GM19239 (cell line): ENCODE measurements around the gene PDE6B.
"Not testable (repeated sequence)": the region's sequence is repeated elsewhere in the genome, so short reads cannot be mapped to it uniquely, and the experiment has no call there.

Experiments used
- DNase-seq: peaks from one replicate; pipeline ENCODE4 v3.0.0; 2011; ENCODE audit warnings: low spot score; ENCODE audit not compliant: insufficient read length
- FAIRE-seq: peaks from 2 replicates; lab custom pipeline; 2011; peaks lifted over from hg19 to GRCh38; lab: Jason Lieb, UNC

The PDE6B gene

DNA sequence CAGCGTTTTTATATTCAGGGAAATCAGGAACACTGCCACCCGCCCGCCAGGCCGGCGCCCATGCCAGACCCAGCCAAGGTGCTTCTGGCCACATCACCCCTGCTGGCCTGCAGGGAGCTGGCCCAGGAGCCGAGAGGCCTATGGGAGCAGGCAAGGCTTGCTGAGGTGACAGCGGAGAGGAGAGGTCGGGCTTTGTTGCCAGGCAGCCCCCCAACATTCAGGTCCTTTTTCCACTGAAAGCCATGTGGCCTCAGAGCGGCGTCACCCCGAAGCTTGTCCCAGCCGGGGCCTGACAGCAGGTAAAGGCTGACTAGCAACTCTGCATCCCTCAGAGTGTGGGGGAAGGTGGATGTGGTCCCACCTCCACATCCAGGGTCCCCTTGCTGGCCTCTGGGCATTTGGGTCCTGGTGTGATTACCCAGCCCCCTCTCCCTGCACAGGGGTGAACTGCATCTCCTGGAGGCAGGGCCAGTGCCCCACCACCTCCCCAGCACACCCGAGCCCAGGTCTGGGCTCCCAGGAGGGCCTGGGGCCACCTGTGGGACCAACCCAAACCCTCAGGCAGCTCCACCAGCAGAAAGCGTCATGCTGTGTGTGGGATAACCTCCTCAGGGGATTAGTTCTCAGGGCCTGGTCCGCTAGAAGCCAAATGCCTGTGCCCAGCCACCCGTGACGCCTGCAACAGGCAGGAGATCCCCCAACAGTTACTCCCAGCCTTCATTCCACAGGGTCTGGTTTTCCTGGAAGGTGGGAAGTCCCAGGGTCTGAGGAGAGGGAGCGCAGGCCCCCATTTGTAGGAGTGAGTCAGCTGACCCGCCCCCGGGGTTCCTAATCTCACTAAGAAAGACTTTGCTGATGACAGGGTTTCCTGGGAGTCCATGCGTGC, at the start of gene PDE6B:
Gene PDE6B, plus strand, starts transcription at position 869 of the 886 bp plus-strand sequence. CDS start 54 bp downstream, outside the sequence.
- DNase-seq, result no peak
- no peak for FAIRE-seq

DNA sequence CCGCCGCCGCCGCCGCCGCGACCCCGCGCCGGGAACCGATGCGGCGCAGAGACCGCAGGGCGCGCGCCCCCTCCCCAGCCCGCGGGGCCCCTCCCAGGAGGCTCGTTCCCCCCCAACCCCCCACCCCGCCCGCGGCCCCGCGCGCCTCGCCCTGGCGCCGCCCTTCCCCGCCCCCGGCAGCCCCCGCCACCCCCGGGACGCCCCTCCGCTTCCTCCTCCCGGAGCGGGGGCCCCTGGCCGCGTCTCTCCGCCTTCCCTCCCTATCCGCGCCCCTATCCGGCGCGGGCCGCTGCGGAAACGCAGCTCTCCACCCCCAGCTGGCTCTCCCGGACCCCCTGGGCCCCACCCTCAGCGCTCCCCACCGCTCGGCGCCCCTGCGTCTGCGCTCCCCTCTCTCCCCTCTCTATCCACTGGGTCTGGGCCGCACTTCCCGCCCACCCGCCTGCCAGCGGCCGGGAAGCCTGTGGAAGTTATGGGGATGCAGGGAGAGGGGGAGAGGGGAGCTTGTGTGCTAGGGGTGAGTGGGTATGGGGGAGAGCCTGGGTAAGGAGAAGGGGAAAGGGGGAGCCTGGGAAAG, 49.0 kb upstream of the PDE6B start, which contains the start of gene TMEM271:
Gene TMEM271, minus strand, starts transcription at position 51 of the 577 bp plus-strand sequence. CDS start 233 bp downstream, outside the sequence.
- no peak for DNase-seq
- no peak for FAIRE-seq

DNA sequence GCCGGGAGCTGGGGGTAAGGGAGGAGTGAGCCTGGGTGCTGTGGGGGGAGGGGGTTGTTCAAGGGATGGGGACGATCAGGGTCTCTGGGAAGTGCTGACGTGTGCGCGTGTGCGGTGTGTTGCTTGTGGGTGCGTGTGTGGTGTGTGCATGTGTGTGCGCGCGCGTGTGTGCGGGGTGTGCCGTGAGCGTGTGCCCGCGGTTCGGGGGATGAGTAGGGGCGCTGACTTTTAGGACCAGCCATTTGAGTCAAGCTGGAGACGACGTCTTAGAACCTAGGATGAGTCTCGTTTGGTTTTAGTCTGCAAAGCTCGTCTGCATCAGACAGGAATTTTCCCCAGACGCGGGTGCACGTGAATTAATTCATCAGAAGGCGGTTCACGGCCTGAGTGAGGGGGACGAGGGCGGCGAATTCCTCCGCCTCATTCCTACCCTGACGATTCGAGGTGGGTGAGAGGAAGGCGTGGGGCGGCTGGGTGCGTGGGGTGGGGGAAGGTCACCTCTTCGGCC, 48.3 kb upstream of the PDE6B start:
- DNase-seq (no peak), FAIRE-seq (no peak)

DNA sequence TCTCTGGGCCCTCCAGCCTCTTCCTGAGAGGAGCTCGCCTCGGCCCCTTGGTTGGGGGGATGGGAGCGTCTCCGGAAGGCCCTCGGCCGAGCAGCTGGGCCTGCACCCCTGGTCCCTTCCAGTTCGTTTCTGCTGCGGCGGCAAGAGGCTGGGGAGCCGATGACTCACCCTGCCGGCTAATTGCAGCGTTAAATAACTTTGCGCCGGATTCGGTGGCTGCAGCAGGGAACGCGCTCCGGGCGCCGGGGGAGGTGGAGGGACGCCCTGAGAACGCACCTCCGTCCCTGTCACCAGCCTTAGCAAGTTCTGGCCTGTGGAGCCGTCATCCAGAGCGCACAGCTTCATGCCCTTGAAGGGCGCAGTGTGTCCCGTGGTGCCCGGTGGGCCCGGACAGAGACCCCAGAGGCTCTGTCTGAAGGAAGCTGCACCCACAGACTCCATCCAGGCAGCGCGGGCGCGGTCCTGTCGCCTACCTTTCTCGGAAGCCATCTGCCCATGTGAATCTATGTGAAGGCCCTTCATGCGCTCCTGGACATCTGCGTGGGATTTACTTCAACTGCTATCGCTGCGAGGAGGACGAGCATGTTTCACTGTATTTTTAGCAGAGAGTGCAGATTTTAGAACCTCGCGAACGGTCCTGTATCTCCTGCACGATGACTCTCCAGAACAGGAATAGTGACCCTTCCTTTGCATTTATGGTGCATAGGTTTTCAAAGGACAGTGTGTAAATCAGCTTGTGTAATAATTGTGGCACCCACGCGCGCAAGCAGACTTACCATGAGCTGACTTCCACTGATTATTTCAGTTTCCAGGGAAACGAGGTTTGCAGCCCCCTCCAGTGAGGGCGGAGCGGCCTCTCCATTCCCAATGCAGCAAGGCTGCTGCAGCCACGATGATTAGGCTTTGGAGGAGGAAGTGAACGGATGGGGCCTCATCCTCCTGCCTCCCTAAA, 47.6 kb upstream of the PDE6B start:
- no peak for FAIRE-seq
- DNase-seq, result no peak

DNA sequence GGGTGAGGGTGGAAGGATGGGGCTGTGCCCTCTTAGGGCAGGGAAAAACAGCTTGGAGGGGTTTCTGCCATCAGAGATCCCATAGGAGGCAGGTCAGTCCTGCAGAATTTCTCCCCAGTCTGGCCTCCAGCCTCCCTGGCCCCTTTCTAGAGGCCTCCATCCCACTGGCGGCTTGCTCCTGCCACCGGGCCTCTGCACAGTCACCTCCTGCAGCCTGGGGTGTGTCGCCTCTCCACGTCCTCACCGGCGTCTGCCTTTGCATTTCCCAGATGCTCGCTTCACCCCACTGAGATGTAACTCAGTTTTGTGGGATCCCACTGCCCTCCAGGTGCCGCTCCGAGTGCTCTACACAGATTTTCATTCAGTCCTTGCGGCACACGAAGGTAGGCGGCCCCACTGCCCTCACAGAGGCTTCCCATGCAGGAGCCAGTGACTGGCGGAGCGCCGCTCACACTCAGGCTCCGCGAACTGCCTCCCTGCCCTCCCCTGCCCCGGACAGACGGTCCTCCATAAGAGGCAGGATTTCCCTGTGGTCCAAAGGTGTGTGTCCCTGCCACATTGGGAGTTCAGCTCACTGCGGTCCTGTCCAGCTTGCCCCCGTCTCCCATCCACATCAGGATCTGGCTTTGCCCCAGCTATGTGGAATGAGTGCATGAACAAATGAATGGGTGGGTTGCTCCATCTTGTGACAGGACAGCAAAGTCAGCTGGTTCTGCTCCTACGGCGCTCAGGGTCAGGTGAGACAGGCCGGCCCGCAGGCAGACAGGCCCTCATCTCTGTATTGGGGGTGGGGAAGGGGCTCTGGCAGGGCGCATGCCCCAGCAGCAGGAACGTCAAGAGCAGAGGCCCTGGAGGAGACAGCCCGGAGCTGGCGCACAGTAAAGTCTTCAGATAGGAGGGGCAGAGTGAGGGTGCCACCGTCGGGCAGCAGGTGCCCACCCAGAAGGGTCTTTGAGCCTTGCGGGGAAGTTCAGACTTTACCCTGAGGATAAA, 46.6 kb upstream of the PDE6B start:
- DNase-seq (no peak), FAIRE-seq (no peak)

DNA sequence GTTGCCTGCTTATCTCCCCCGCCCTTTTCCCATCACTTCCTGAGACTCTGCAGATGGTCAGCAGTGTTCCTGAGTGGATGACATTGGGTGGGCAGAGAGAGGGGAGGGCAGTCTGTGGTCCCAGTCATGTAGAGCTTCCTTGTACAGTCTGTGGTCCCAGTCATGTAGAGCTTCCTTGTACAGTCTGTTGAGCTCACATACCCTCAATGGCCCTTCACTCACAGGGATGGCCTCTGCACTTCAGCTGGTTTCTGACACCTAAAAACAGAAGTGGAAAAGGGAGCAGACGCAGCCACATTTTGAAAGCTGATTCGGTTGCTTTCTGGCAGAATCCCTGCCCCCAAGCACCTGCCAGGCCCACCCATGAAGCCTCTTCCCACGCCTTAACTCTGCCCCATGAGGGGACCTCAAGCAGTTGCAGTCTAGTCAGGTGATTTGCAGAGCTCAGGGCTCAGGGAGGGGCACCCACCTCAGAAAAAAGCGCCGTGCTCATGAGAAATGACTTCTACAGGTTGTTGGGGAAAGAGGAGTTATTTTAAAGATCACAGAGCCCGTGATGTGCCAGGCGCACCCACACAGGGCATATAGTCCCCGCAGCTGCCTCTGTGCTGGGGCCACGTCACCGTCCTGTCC, 45.7 kb upstream of the PDE6B start:
- no peak for DNase-seq
- FAIRE-seq, result no peak

DNA sequence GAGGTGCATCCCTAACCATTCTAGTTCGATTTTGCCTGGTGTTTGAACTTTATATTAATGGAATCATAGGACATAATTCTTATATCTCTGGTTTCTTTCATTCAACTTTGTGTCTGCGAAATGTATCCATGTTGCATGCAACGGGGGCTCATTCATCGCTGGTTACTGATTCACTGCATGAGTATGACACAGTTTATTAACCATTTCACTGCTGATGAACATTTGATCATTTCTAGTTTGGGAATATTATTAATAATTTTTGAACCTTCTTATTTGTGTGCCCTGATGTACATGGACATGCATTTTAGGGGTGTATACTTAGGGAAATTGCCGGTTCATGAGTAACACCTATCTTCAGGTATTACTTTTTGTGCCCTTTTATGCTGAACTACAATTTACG, 44.2 kb upstream of the PDE6B start:
- no peak for DNase-seq
- no peak for FAIRE-seq

DNA sequence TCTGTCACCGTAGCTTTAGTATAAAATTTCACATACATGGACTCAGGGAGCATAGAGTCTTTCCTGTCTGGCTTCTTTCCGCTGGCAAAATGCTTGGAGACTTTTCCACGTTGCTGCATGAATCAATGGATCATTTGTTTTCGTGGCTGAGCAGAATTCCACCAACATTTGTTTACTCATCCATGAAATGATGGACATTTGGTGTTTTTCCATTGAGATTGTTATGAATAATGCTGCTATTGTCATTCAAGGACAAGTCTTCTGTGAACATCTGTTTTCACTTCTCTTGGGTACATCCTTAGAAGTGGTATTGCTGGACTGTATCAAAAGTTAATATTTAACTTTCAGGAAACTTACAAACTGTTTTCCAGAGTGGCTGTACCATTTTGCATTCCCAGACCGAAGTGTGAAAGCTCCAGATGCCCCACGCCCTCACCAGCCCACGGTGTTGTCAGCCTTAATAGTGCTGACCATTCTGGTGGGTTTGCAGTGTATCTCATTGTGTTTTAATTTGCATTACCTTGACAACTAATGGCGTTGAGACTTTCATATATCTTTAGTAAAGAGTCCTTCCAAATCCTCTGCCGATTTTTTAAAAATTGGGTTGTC, 43.5 kb upstream of the PDE6B start:
- FAIRE-seq (no peak), DNase-seq (no peak)

DNA sequence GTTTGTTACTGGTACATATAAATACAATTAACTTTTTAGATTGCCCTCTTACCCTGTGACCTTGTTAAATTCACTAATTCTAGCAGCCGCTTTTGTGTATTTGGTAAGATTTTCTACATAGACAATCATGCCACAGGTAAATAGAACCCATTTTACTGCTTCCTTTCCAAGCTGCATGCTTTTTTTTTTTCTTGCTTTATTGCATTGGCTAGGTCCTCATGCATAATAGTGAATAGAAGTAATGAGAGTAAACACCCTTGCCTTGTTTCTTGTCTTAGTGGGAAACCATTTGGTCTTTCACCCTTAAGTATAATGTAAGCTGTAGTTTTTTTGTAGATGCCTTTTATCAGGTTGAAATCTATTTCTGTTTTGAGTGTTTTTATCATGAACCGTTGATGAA, 41.6 kb upstream of the PDE6B start:
- FAIRE-seq, result no peak
- DNase-seq, result no peak

DNA sequence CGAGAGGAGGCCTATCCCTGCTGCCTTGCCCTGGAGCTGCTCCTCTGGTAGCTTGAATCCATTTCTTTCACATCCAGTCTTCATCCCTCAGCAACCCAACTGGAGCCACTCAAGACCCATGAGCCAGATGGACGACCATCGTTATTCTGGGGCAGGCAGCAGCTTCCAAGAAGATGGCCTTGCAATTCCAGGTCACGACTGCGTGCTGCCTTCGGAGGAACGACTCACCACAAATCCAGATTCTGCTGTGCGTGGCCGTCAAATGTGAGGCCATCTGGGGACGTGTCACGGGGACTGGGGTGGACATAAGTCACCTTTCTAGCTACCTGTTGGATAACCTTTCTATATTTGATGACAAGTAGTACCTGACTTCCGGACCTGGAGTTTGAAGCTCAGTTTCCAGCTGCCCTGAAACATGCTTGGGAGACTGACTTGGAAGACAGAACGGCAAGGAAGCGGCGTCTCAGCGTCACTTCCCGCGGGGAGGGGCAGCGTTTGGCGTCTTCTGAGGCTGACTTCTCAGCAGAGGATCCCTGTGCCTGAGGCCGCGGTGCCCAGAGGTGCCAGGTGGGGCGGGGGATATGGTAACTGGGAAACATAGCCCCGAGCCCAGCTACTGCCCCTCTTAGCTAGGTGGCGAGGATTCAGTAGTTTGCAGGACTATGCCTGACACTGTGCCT, 37.6 kb upstream of the PDE6B start:
- FAIRE-seq, result no peak
- DNase-seq, result no peak

DNA sequence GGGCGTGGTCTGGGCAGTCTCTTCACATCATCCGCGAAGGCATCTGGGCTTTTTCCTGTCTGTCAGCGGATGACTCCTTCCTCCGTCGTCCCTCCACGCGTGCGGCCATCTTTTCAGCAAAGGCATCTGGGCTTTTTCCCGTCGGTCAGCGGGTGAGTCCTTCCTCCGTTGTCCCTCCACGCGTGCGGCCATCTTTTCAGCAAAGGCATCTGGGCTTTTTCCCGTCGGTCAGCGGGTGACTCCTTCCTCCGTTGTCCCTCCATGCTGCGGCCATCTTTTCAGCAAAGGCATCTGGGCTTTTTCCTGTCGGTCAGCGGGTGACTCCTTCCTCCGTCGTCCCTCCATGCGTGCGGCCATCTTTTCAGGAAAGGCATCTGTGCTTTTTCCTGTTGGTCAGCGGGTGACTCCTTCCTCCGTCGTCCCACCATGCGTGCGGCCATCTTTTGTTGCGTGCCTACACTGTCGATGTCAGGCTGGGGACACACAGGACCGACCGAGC, 37.0 kb upstream of the PDE6B start:
- no peak for FAIRE-seq
- DNase-seq, result no peak

DNA sequence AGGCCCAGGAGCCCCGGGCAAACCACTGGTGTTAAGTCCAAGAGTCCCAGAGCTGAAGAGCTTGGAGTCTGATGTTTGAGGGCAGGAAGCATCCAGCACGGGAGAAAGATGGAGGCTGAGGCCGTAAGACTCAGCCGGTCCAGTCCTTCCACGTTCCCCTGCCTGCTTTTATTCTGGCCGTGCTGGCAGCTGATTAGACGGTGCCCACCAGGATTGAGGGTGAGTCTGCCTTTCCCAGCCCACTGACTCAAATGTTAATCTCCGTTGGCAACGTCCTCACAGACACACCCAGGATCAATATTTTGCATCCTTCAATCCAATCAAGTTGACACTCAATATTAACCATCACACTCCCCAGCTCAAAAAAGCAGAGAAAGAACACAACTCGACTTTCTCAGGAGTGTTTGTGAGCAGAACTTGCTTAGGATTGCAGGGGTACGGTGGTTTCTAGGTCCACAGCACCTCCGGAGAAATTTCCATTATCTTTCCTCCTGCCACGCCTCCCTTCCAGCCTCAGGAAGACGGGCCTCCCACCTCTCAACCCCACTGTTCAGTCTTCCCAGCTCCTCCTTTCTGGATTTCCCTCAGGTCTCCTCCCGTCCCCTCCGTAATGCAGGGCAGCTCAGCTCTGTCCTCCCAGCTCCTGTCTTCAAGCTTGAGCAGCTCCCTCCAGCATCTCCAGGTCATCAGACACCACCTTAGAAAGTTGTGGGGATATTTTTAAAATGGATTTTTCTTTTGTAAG, 36.0 kb upstream of the PDE6B start:
- FAIRE-seq (no peak), DNase-seq (no peak)

DNA sequence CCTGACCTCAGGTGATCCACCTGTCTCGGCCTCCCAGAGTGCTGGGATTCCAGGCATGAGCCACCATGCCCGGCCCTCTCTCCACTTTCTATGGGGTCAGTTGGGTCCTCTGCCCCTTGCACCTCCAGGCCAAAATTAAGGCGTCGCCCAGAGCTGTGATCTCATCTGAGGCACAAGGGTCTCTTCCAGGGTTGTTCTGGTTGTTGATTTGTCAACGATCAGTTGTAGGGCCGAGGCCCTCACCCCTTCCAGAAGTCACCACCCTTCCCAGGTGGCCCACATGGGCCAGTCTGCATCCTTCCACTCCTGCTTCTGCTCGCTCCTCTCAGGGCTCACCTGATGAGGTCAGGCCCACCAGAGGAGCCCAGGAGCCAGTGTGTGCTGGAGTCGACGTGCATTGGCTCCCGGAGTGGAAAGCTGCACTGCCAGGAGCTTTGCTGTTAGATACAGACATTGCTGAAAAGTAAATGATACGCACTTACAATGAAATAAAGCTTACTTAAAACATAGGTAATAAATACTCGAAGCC, 35.0 kb upstream of the PDE6B start:
- DNase-seq (no peak), FAIRE-seq (no peak)

DNA sequence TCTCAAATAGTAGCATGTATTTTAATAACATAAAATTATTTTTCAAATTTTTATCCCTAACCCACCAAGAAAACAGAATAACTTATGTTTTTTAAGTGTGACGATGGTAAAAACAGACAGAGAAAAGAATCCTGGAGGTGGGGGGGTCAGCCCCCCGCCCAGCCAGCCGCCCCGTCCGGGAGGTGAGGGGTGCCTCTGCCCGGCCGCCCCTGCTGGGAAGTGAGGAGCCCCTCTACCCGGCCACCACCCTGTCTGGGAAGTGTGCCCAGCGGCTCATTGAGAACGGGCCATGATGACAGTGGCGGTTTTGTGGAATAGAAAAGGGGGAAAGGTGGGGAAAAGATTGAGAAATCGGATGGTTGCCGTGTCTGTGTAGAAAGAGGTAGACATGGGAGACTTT, 33.2 kb upstream of the PDE6B start:
- not testable (repeated sequence) for FAIRE-seq, DNase-seq

DNA sequence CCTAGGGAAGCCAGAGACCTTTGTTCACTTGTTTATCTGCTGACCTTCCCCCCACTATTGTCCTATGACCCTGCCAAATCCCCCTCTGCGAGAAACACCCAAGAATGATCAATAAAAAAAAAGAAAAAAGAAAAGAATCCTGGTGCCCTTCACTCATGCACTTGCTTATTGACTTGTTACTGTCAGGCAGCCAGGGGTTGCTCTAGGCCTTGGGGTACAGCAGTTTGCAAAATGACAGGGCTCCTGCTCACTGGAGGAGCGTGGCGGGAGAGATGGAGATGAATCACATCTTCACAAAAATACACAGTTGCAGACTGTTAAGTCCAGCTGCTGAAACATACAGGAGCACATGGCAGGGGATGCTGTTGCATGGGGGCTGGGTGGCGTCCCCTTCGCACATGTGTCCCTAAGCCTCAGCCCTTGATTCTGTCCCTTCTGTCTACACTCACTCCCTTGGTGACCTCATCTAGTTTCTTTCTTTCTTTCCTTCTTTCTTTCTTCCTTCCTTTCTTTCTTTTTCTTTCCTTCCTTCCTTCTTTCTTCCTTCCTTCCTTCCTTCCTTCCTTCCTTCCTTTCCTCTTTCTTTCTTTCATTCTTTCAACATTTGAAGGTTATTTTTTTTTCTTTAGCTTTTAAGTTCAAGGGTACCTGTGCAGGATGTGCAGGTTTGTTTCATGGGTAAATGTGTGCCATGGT, 32.4 kb upstream of the PDE6B start:
- no peak for DNase-seq
- FAIRE-seq, result no peak

DNA sequence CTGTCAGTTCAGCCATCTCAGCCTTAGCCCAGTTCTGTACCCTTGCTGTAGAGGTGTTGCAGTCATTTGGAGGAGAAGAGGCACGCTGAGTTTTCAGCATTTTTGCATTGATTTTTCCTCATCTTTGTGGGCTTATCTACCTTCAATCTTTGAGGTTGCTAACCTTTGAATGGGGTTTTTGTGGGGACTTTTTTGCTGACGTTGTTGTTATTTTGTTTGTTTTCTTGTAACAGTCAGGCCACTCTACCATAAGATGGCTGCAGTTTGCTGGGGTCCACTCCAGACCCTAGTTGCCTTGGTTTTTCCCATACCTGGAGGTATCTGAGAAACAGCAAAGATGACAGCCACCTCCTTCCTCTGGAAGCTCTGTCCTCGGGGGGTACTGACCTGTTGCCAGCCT, 26.4 kb upstream of the PDE6B start:
- no peak for DNase-seq
- FAIRE-seq, result no peak
